Measurements from ENCODE around the gene ZNF682. TPM values are rescaled to one million over a fixed set of nuclear protein-coding genes. Genes with fewer than 3 reads are reported as not detected.
"Not testable (repeated sequence)": the region's sequence is repeated elsewhere in the genome, so short reads cannot be mapped to it uniquely, and the experiment has no call there.

ZNF682 gene
- 5.7 and 20.6 TPM in 2 replicates for total RNA-seq (2014; rRNA removed; shearing (Covaris generic); ENCODE audit: low replicate concordance)

- H2AFZ ChIP-seq (ENCODE audit: low read length): peak within 1 kb of the TSS; percentile 94
Measured at GRCh38 chr19:20039203-20039723, at the start of gene ZNF682. Gene ZNF682 (minus strand): TSS chr19:20039505. CDS start chr19:20039345, 160 bp downstream.

GRCh38 chr19:20082876-20083275 lies 43.6 kb upstream of the ZNF682 start:
- H3K9me3 ChIP-seq (ENCODE audit: low read length): peaks cover 19% of the 10 kb centered on the region
- H4K20me1 ChIP-seq (ENCODE audit: insufficient read depth, low read depth, low read length); H2AFZ ChIP-seq (ENCODE audit: low read length); H3K4me2 ChIP-seq (ENCODE audit: low read depth, low read length, poor library complexity, severe bottlenecking); H3K27me3 ChIP-seq (ENCODE audit: low read length); H3K4me3 ChIP-seq (ENCODE audit: low read length); H3K27ac ChIP-seq (ENCODE audit: low read length); H3K4me1 ChIP-seq (ENCODE audit: low read length); DNase-seq; H3K9ac ChIP-seq (ENCODE audit: low read length); H3K9me2 ChIP-seq (replicated peaks; ENCODE audit: insufficient read depth, low read length): not testable (repeated sequence)
- peaks cover 95% of the 10 kb centered on the region for H3K79me2 ChIP-seq (ENCODE audit: low read length)
- peaks cover 39% of the 10 kb centered on the region for H3K36me3 ChIP-seq (ENCODE audit: insufficient read depth, low read length)

More at GRCh38 chr19:20039203-20039723, at the start of gene ZNF682:
- peaks cover 39% of the 10 kb centered on the region for H3K79me2 ChIP-seq (ENCODE audit: low read length)
- no peaks in the 10 kb centered on the region for H3K9me3 ChIP-seq (ENCODE audit: low read length)
- H3K9ac ChIP-seq (ENCODE audit: low read length): peak within 1 kb of the TSS; percentile 77
- H3K4me3 ChIP-seq (ENCODE audit: low read length): peak within 1 kb of the TSS; percentile 92
- no peaks in the 10 kb centered on the region for H4K20me1 ChIP-seq (ENCODE audit: insufficient read depth, low read depth, low read length)
- no peak within 1 kb of the TSS for H3K27ac ChIP-seq (ENCODE audit: low read length)
- DNase-seq: peak; percentile 98
- no peaks in the 10 kb centered on the region for H3K9me2 ChIP-seq (replicated peaks; ENCODE audit: insufficient read depth, low read length)
- H3K4me1 ChIP-seq (ENCODE audit: low read length): peaks cover 13% of the 10 kb centered on the region
- H3K36me3 ChIP-seq (ENCODE audit: insufficient read depth, low read length): peaks cover 5% of the 10 kb centered on the region; the same call in 1 of the 2 replicates
- H3K27me3 ChIP-seq (ENCODE audit: low read length): no peaks in the 10 kb centered on the region
- H3K4me2 ChIP-seq (ENCODE audit: low read depth, low read length, poor library complexity, severe bottlenecking): peak within 1 kb of the TSS; percentile 95

- not testable (repeated sequence) for H3K27ac ChIP-seq (ENCODE audit: low read length); H3K27me3 ChIP-seq (ENCODE audit: low read length); H4K20me1 ChIP-seq (ENCODE audit: insufficient read depth, low read depth, low read length); H3K4me2 ChIP-seq (ENCODE audit: low read depth, low read length, poor library complexity, severe bottlenecking); H3K9ac ChIP-seq (ENCODE audit: low read length); H3K9me2 ChIP-seq (replicated peaks; ENCODE audit: insufficient read depth, low read length); H3K4me3 ChIP-seq (ENCODE audit: low read length); H3K4me1 ChIP-seq (ENCODE audit: low read length); H2AFZ ChIP-seq (ENCODE audit: low read length); DNase-seq
- peaks cover 39% of the 10 kb centered on the region for H3K36me3 ChIP-seq (ENCODE audit: insufficient read depth, low read length)
- H3K79me2 ChIP-seq (ENCODE audit: low read length): peaks cover 91% of the 10 kb centered on the region
- H3K9me3 ChIP-seq (ENCODE audit: low read length): peaks cover 15% of the 10 kb centered on the region
Measured at GRCh38 chr19:20082232-20082833, 43.0 kb upstream of the ZNF682 start.

- H3K36me3 ChIP-seq (ENCODE audit: insufficient read depth, low read length): peaks cover 32% of the 10 kb centered on the region
- no peaks in the 10 kb centered on the region for H3K27me3 ChIP-seq (ENCODE audit: low read length)
- no peak overlapping the region for H3K27ac ChIP-seq (ENCODE audit: low read length)
- no peaks in the 10 kb centered on the region for H3K9me2 ChIP-seq (replicated peaks; ENCODE audit: insufficient read depth, low read length)
- peaks cover 75% of the 10 kb centered on the region for H3K79me2 ChIP-seq (ENCODE audit: low read length)
- no peak overlapping the region for H3K9ac ChIP-seq (ENCODE audit: low read length)
- DNase-seq: no peak
- no peak overlapping the region for H3K4me3 ChIP-seq (ENCODE audit: low read length)
- H3K4me2 ChIP-seq (ENCODE audit: low read depth, low read length, poor library complexity, severe bottlenecking): no peak overlapping the region
- no peaks in the 10 kb centered on the region for H4K20me1 ChIP-seq (ENCODE audit: insufficient read depth, low read depth, low read length)
- peaks cover 11% of the 10 kb centered on the region; the same call in 1 of the 2 replicates for H3K9me3 ChIP-seq (ENCODE audit: low read length)
- H2AFZ ChIP-seq (ENCODE audit: low read length): no peak overlapping the region
- H3K4me1 ChIP-seq (ENCODE audit: low read length): peaks cover 7% of the 10 kb centered on the region
Measured at GRCh38 chr19:20080656-20081055, 41.4 kb upstream of the ZNF682 start.

GRCh38 chr19:20079476-20079875 lies 40.2 kb upstream of the ZNF682 start:
- no peak overlapping the region for H3K9ac ChIP-seq (ENCODE audit: low read length)
- H3K36me3 ChIP-seq (ENCODE audit: insufficient read depth, low read length): peaks cover 27% of the 10 kb centered on the region
- H3K9me3 ChIP-seq (ENCODE audit: low read length): peaks cover 11% of the 10 kb centered on the region; the same call in 1 of the 2 replicates
- no peak overlapping the region for H3K4me2 ChIP-seq (ENCODE audit: low read depth, low read length, poor library complexity, severe bottlenecking)
- H3K4me1 ChIP-seq (ENCODE audit: low read length): peaks cover 7% of the 10 kb centered on the region
- H4K20me1 ChIP-seq (ENCODE audit: insufficient read depth, low read depth, low read length): no peaks in the 10 kb centered on the region
- no peak overlapping the region for H3K27ac ChIP-seq (ENCODE audit: low read length)
- no peak overlapping the region for H2AFZ ChIP-seq (ENCODE audit: low read length)
- no peak for DNase-seq
- H3K9me2 ChIP-seq (replicated peaks; ENCODE audit: insufficient read depth, low read length): no peaks in the 10 kb centered on the region
- H3K79me2 ChIP-seq (ENCODE audit: low read length): peaks cover 64% of the 10 kb centered on the region
- H3K4me3 ChIP-seq (ENCODE audit: low read length): peak overlapping the region; percentile 84; the same call in 1 of the 2 replicates
- no peaks in the 10 kb centered on the region for H3K27me3 ChIP-seq (ENCODE audit: low read length)

GRCh38 chr19:20078581-20079031 lies 39.3 kb upstream of the ZNF682 start:
- H2AFZ ChIP-seq (ENCODE audit: low read length): peak overlapping the region; percentile 47
- peak overlapping the region; percentile 33; the same call in 1 of the 2 replicates for H3K27ac ChIP-seq (ENCODE audit: low read length)
- H3K4me1 ChIP-seq (ENCODE audit: low read length): peaks cover 7% of the 10 kb centered on the region
- DNase-seq: no peak
- H3K36me3 ChIP-seq (ENCODE audit: insufficient read depth, low read length): peaks cover 25% of the 10 kb centered on the region
- H3K4me2 ChIP-seq (ENCODE audit: low read depth, low read length, poor library complexity, severe bottlenecking): peak overlapping the region; percentile 78
- peak overlapping the region; percentile 84 for H3K4me3 ChIP-seq (ENCODE audit: low read length)
- no peaks in the 10 kb centered on the region for H3K9me2 ChIP-seq (replicated peaks; ENCODE audit: insufficient read depth, low read length)
- no peaks in the 10 kb centered on the region for H4K20me1 ChIP-seq (ENCODE audit: insufficient read depth, low read depth, low read length)
- peaks cover 55% of the 10 kb centered on the region for H3K79me2 ChIP-seq (ENCODE audit: low read length)
- H3K9ac ChIP-seq (ENCODE audit: low read length): peak overlapping the region; percentile 75
- H3K9me3 ChIP-seq (ENCODE audit: low read length): peaks cover 8% of the 10 kb centered on the region; the same call in 1 of the 2 replicates
- H3K27me3 ChIP-seq (ENCODE audit: low read length): no peaks in the 10 kb centered on the region

- DNase-seq: peak; percentile 98
- peak within 1 kb of the TSS; percentile 75 for H3K9ac ChIP-seq (ENCODE audit: low read length)
- H3K9me2 ChIP-seq (replicated peaks; ENCODE audit: insufficient read depth, low read length): no peaks in the 10 kb centered on the region
- peak within 1 kb of the TSS; percentile 84 for H3K4me3 ChIP-seq (ENCODE audit: low read length)
- no peaks in the 10 kb centered on the region for H4K20me1 ChIP-seq (ENCODE audit: insufficient read depth, low read depth, low read length)
- H3K4me1 ChIP-seq (ENCODE audit: low read length): peaks cover 7% of the 10 kb centered on the region
- H2AFZ ChIP-seq (ENCODE audit: low read length): peak within 1 kb of the TSS; percentile 47
- peak within 1 kb of the TSS; percentile 78 for H3K4me2 ChIP-seq (ENCODE audit: low read depth, low read length, poor library complexity, severe bottlenecking)
- H3K79me2 ChIP-seq (ENCODE audit: low read length): peaks cover 48% of the 10 kb centered on the region
- H3K36me3 ChIP-seq (ENCODE audit: insufficient read depth, low read length): peaks cover 18% of the 10 kb centered on the region
- H3K27ac ChIP-seq (ENCODE audit: low read length): peak within 1 kb of the TSS; percentile 33
- no peaks in the 10 kb centered on the region for H3K27me3 ChIP-seq (ENCODE audit: low read length)
- peaks cover 1% of the 10 kb centered on the region; the same call in 1 of the 2 replicates for H3K9me3 ChIP-seq (ENCODE audit: low read length)
Measured at GRCh38 chr19:20077791-20078463, 38.6 kb upstream of the ZNF682 start, which contains the start of gene ZNF90. Gene ZNF90 (plus strand): TSS chr19:20078000. CDS start chr19:20078133, 133 bp downstream.

GRCh38 chr19:20072936-20073335 lies 33.6 kb upstream of the ZNF682 start:
- no peaks in the 10 kb centered on the region for H3K27me3 ChIP-seq (ENCODE audit: low read length)
- no peaks in the 10 kb centered on the region for H3K9me2 ChIP-seq (replicated peaks; ENCODE audit: insufficient read depth, low read length)
- H3K79me2 ChIP-seq (ENCODE audit: low read length): no peaks in the 10 kb centered on the region

More at GRCh38 chr19:20072936-20073335, 33.6 kb upstream of the ZNF682 start:
- Histone ChIP-seq H3K4me2 (ENCODE audit: low read depth, low read length, poor library complexity, severe bottlenecking) (no peak overlapping the region), H3K27ac (ENCODE audit: low read length) (no peak overlapping the region), H3K9me3 (ENCODE audit: low read length) (no peaks in the 10 kb centered on the region), H2AFZ (ENCODE audit: low read length) (no peak overlapping the region), H3K36me3 (ENCODE audit: insufficient read depth, low read length) (no peaks in the 10 kb centered on the region), H3K9ac (ENCODE audit: low read length) (no peak overlapping the region), H3K4me3 (ENCODE audit: low read length) (no peak overlapping the region), H4K20me1 (ENCODE audit: insufficient read depth, low read depth, low read length) (no peaks in the 10 kb centered on the region), H3K4me1 (ENCODE audit: low read length) (no peaks in the 10 kb centered on the region)
- DNase-seq: no peak
